ENCODE results near the gene MUC5B.
"Not testable (repeated sequence)": the region's sequence is repeated elsewhere in the genome, so short reads cannot be mapped to it uniquely, and the experiment has no call there.

Gene MUC5B

GRCh38 chr11:1202776-1203504 is 19.9 kb upstream of the MUC5B start:
- peak; percentile 40 for DNase-seq (ENCODE audit: low spot score)

- no peak for DNase-seq (ENCODE audit: low spot score)
These were observed 19.2 kb upstream of the MUC5B start for GRCh38 chr11:1203505-1204271.

- no peak for DNase-seq (ENCODE audit: low spot score)
These were observed 18.3 kb upstream of the MUC5B start for GRCh38 chr11:1204381-1205101.

GRCh38 chr11:1205121-1205986 is 17.5 kb upstream of the MUC5B start:
- no peak for DNase-seq (ENCODE audit: low spot score)

- DNase-seq (ENCODE audit: low spot score), result no peak
These were observed 16.9 kb upstream of the MUC5B start for GRCh38 chr11:1205987-1206331.

GRCh38 chr11:1206391-1207271 is 16.2 kb upstream of the MUC5B start:
- no peak for DNase-seq (ENCODE audit: low spot score)

GRCh38 chr11:1207401-1208143 is 15.3 kb upstream of the MUC5B start:
- DNase-seq (ENCODE audit: low spot score), result no peak

GRCh38 chr11:1208144-1208393 is 14.8 kb upstream of the MUC5B start:
- DNase-seq (ENCODE audit: low spot score), result no peak

- no peak for DNase-seq (ENCODE audit: low spot score)
These were observed 14.2 kb upstream of the MUC5B start for GRCh38 chr11:1208394-1209261.

- no peak for DNase-seq (ENCODE audit: low spot score)
These were observed 13.4 kb upstream of the MUC5B start for GRCh38 chr11:1209371-1210057.

- no peak for DNase-seq (ENCODE audit: low spot score)
These were observed 11.0 kb upstream of the MUC5B start for GRCh38 chr11:1211838-1212237.

- not testable (repeated sequence) for DNase-seq (ENCODE audit: low spot score)
These were observed 7.0 kb upstream of the MUC5B start for GRCh38 chr11:1215826-1216225.

- no peak for DNase-seq (ENCODE audit: low spot score)
These were observed 5.7 kb upstream of the MUC5B start for GRCh38 chr11:1217151-1217550.

- DNase-seq (ENCODE audit: low spot score), result no peak
These were observed 4.5 kb upstream of the MUC5B start for GRCh38 chr11:1218256-1218787.

GRCh38 chr11:1218788-1219445 is 3.9 kb upstream of the MUC5B start:
- DNase-seq (ENCODE audit: low spot score), result no peak

- DNase-seq (ENCODE audit: low spot score), result no peak
These were observed 3.4 kb upstream of the MUC5B start for GRCh38 chr11:1219446-1219833.

- no peak for DNase-seq (ENCODE audit: low spot score)
These were observed 2.7 kb upstream of the MUC5B start for GRCh38 chr11:1219834-1220815.

Data from kidney capillary endothelial cell (primary cell).